Progenitor cell of endocrine pancreas (in vitro differentiated cells): ENCODE data around the gene CISD1. TPM values are rescaled to one million over a fixed set of nuclear protein-coding genes. Genes with fewer than 3 reads are reported as not detected.

ENCODE experiments used
- DNase-seq: peaks from one replicate; pipeline ENCODE4 v3.0.0; 2021; ENCODE audit warnings: low spot score; ENCODE audit not compliant: unreplicated experiment
- H3K27ac Mint-ChIP-seq: 2 replicates; pipeline ENCODE4 v1.8.0; 2021; ENCODE audit warnings: mild to moderate bottlenecking, moderate library complexity, mixed read lengths
- H3K27me3 Mint-ChIP-seq: 2 replicates; pipeline ENCODE4 v1.8.0; 2021; ENCODE audit warnings: mixed read lengths
- H3K36me3 Mint-ChIP-seq: 2 replicates; pipeline ENCODE4 v1.8.0; 2022; ENCODE audit warnings: mixed read lengths; ENCODE audit not compliant: insufficient read depth
- H3K4me1 Mint-ChIP-seq: 2 replicates; pipeline ENCODE4 v1.8.0; 2021; ENCODE audit warnings: low read depth, mixed read lengths
- H3K4me3 Mint-ChIP-seq: 2 replicates; pipeline ENCODE4 v1.8.0; 2021; ENCODE audit warnings: low read depth, mild to moderate bottlenecking, moderate library complexity, mixed read lengths
- H3K9me3 Mint-ChIP-seq: 2 replicates; pipeline ENCODE4 v1.8.0; 2021; ENCODE audit warnings: low read depth, mixed read lengths
- CTCF ChIP-seq: fragments of 200-600 bp; sonication (generic); IDR thresholded peaks from one replicate; pipeline ENCODE4 v1.5.0; 2021; ENCODE audit warnings: antibody characterized with exemption, mild to moderate bottlenecking; ENCODE audit not compliant: unreplicated experiment
- total RNA-seq: library from RNA; stranded (reverse); gene quantifications from 2 replicates; pipeline ENCODE4 v1.2.1, GENCODE V29; 2021

CISD1 gene
- total RNA-seq, 1 donor from 2014 or later, result 31.7 TPM

DNA sequence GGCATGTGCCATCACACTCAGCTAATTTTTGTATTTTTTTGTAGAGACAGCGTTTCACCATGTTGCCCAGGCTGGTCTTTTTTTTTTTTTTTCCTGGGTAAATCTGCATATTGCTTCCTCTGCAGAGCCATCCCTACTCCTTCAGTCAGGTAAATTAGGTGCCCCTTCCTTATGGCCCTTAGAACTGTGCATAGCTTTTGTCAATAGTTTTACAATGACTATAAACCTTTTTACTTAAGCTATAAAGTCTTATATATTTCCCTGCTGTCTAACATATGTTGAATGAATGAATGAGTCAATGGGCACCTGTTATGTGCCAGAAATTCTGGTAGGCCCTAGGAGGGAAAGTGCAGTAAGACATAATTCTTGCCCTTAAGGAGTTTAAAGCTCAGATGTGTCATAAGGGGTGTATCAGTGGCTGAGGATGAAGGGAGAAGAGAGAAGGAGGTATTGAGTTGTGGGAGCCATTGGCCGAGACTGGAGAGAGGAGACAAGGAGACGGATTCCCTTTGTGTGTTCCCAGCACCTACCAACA, 35.2 kb downstream of the CISD1 start:
- peaks cover 28% of the 10 kb centered on the region for H3K4me1 Mint-ChIP-seq
- H3K36me3 Mint-ChIP-seq, result no peaks in the 10 kb centered on the region
- no peaks in the 10 kb centered on the region for H3K9me3 Mint-ChIP-seq
- TF ChIP-seq CTCF, result no peak
- no peak overlapping the region for H3K27ac Mint-ChIP-seq
- DNase-seq, result no peak
- H3K4me3 Mint-ChIP-seq, result no peak overlapping the region
- H3K27me3 Mint-ChIP-seq, result no peaks in the 10 kb centered on the region

DNA sequence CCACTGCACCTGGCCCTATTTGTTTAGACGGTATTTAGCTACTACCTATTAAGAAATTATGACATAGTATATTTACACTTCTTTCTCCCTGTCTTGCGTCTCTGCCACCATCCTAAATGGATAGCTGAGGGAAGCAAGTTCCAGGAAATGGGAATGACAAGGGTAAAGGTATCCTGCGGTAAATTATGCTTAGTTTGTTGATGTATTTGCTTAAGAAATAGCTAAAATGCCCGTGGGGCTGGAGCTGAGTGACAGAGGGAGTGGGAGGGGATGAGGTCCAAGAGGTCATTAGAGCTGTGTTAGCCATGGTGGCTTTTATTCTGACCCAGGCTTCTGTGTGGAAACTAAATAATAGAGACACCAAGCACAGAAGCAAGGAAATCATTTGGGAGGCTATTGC, 36.9 kb downstream of the CISD1 start:
- no peak for DNase-seq
- Mint-ChIP-seq H3K9me3 (no peaks in the 10 kb centered on the region), H3K4me3 (no peak overlapping the region), H3K4me1 (peaks cover 22% of the 10 kb centered on the region), H3K36me3 (no peaks in the 10 kb centered on the region), H3K27ac (no peak overlapping the region), H3K27me3 (no peaks in the 10 kb centered on the region)
- no peak for TF ChIP-seq CTCF

- H3K4me3 Mint-ChIP-seq, result no peak overlapping the region
- no peak for DNase-seq
- H3K36me3 Mint-ChIP-seq, result no peaks in the 10 kb centered on the region
- no peaks in the 10 kb centered on the region for H3K27me3 Mint-ChIP-seq
- no peak for TF ChIP-seq CTCF
- H3K9me3 Mint-ChIP-seq, result no peaks in the 10 kb centered on the region
- peaks cover 4% of the 10 kb centered on the region for H3K4me1 Mint-ChIP-seq
- no peak overlapping the region for H3K27ac Mint-ChIP-seq
Measured at GRCh38 chr10:58307676-58308075, 38.7 kb downstream of the CISD1 start.

GRCh38 chr10:58311026-58311425, 42.1 kb downstream of the CISD1 start:
- H3K36me3 Mint-ChIP-seq, result no peaks in the 10 kb centered on the region
- no peaks in the 10 kb centered on the region for H3K9me3 Mint-ChIP-seq
- H3K4me1 Mint-ChIP-seq, result peaks cover 4% of the 10 kb centered on the region
- DNase-seq, result no peak
- TF ChIP-seq CTCF, result no peak
- H3K4me3 Mint-ChIP-seq, result no peak overlapping the region
- H3K27ac Mint-ChIP-seq, result no peak overlapping the region
- H3K27me3 Mint-ChIP-seq, result no peaks in the 10 kb centered on the region

GRCh38 chr10:58316874-58317273, 47.9 kb downstream of the CISD1 start:
- Mint-ChIP-seq H3K27ac (no peak overlapping the region), H3K9me3 (no peaks in the 10 kb centered on the region)

More at GRCh38 chr10:58316874-58317273, 47.9 kb downstream of the CISD1 start:
- DNase-seq, result no peak
- no peaks in the 10 kb centered on the region for H3K36me3 Mint-ChIP-seq
- peaks cover 6% of the 10 kb centered on the region for H3K4me1 Mint-ChIP-seq
- TF ChIP-seq CTCF, result no peak
- H3K4me3 Mint-ChIP-seq, result no peak overlapping the region
- H3K27me3 Mint-ChIP-seq, result no peaks in the 10 kb centered on the region
